Fibroblast of lung (primary cell): ENCODE data around the gene MAP3K8. TPM values are rescaled to one million over a fixed set of nuclear protein-coding genes. Genes with fewer than 3 reads are reported as not detected.
A peak's percentile ranks its signal among the peaks of the same experiment; 100 is the strongest.

Experiments used
- DNase-seq, 2 donors: peaks; one replicate each; pipeline versions ENCODE4 v3.0.0 to v3.0.0-alpha.2; 2010; ENCODE audit warnings: low read depth in 2 of 2
- H2AFZ ChIP-seq: 2 replicates; pipeline ENCODE4 v1.5.1; 2012; ENCODE audit warnings: low read length, control low read depth, inconsistent platforms
- H3K27ac ChIP-seq: 2 replicates; pipeline ENCODE4 v1.5.1; 2011; ENCODE audit warnings: low read length, control low read depth; ENCODE audit not compliant: insufficient read depth
- H3K27me3 ChIP-seq: 2 replicates; pipeline ENCODE4 v1.5.1; 2011; ENCODE audit warnings: mild to moderate bottlenecking, low read length; ENCODE audit not compliant: control insufficient read depth, insufficient read depth
- H3K36me3 ChIP-seq: 2 replicates; pipeline ENCODE4 v1.5.1; 2011; ENCODE audit warnings: low read length; ENCODE audit not compliant: control insufficient read depth, insufficient read depth
- H3K4me1 ChIP-seq: 2 replicates; pipeline ENCODE4 v1.5.1; 2011; ENCODE audit warnings: low read length; ENCODE audit not compliant: control insufficient read depth, insufficient read depth; ENCODE audit errors: extremely low read depth
- H3K4me2 ChIP-seq: 2 replicates; pipeline ENCODE4 v1.5.1; 2011; ENCODE audit warnings: low read length, control low read depth; ENCODE audit not compliant: insufficient read depth; ENCODE audit errors: extremely low read depth
- H3K4me3 ChIP-seq, 4 experiments: fragments of 200-600 bp in 1 of 4; sonication (generic) in 1 of 4; replicated peaks in 1 of 4; 2 replicates each; pipeline ENCODE4 v1.5.1; 2011 to 2016; ENCODE audit warnings: low read length in 4 of 4, low read depth in 3 of 4, mild to moderate bottlenecking in 3 of 4, control low read depth in 2 of 4, inconsistent platforms in 1 of 4, mixed read lengths in 1 of 4; ENCODE audit not compliant: insufficient read depth in 1 of 4; ENCODE audit errors: control extremely low read depth in 1 of 4
- H3K79me2 ChIP-seq: 2 replicates; pipeline ENCODE4 v1.5.1; 2012; ENCODE audit warnings: mild to moderate bottlenecking, low read length, inconsistent platforms; ENCODE audit not compliant: control insufficient read depth, insufficient read depth
- H3K9ac ChIP-seq: 2 replicates; pipeline ENCODE4 v1.5.1; 2011; ENCODE audit warnings: mild to moderate bottlenecking, low read length, control low read depth; ENCODE audit not compliant: insufficient read depth
- H3K9me3 ChIP-seq: 2 replicates; pipeline ENCODE4 v1.5.1; 2012; ENCODE audit warnings: low read depth, low read length; ENCODE audit not compliant: control insufficient read depth, insufficient read depth
- H4K20me1 ChIP-seq: 2 replicates; pipeline ENCODE4 v1.5.1; 2011; ENCODE audit warnings: low read length; ENCODE audit not compliant: control insufficient read depth, insufficient read depth; ENCODE audit errors: extremely low read depth
- EZH2 ChIP-seq: IDR thresholded peaks from 2 replicates; pipeline ENCODE4 v1.5.1; 2012; ENCODE audit warnings: low read length, control low read depth, mild to moderate bottlenecking; ENCODE audit errors: missing control alignments
- polyA plus RNA-seq, 2 donors: library from polyadenylated mRNA; depleted of rRNA in 1 of 2; stranded (reverse) in 1 of 2; unstranded in 1 of 2; fragments of >200 nt; gene quantifications; 2 replicates each; pipeline ENCODE4 v1.2.1, GENCODE V29; 2011 to 2012; ENCODE audit warnings: missing spikeins in 1 of 2
- total RNA-seq: library from RNA; depleted of rRNA; stranded (reverse); fragments of >200 nt; gene quantifications from 2 replicates; pipeline ENCODE4 v1.2.1, GENCODE V29; 2014
- TF ChIP-seq, protein P1 (sequence below), 2 donors: IDR thresholded peaks in 1 of 2; conservative IDR thresholded peaks in 1 of 2; 1 replicate in 1 of 2; 2 replicates in 1 of 2; pipeline ENCODE4 v1.5.1; 2011 to 2012; ENCODE audit warnings: low read length in 2 of 2, control low read depth in 1 of 2, inconsistent platforms in 1 of 2, low read depth in 1 of 2, mild to moderate bottlenecking in 1 of 2

Gene MAP3K8
- total and polyA plus RNA-seq, 2 donors (not counting 1 experiment from before 2014, with no cell fraction given) = 20.0 to 52.6 TPM

GRCh38 chr10:30412901-30413300 is 21.1 kb upstream of the MAP3K8 start:
- no peaks in the 10 kb centered on the region for H3K27me3 ChIP-seq
- H3K4me1 ChIP-seq = no peaks in the 10 kb centered on the region
- no peaks in the 10 kb centered on the region for H3K79me2 ChIP-seq
- H3K9ac ChIP-seq = no peak overlapping the region
- TF ChIP-seq, protein P1, sequence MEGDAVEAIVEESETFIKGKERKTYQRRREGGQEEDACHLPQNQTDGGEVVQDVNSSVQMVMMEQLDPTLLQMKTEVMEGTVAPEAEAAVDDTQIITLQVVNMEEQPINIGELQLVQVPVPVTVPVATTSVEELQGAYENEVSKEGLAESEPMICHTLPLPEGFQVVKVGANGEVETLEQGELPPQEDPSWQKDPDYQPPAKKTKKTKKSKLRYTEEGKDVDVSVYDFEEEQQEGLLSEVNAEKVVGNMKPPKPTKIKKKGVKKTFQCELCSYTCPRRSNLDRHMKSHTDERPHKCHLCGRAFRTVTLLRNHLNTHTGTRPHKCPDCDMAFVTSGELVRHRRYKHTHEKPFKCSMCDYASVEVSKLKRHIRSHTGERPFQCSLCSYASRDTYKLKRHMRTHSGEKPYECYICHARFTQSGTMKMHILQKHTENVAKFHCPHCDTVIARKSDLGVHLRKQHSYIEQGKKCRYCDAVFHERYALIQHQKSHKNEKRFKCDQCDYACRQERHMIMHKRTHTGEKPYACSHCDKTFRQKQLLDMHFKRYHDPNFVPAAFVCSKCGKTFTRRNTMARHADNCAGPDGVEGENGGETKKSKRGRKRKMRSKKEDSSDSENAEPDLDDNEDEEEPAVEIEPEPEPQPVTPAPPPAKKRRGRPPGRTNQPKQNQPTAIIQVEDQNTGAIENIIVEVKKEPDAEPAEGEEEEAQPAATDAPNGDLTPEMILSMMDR (conservative IDR thresholded peaks at IDR 0.05 in 1 of 2, IDR thresholded peaks at IDR 0.05 in 1 of 2; ENCODE audit: low read depth in 1 of 2, low read length in 2 of 2) = no peak
- TF ChIP-seq EZH2 = no peak
- no peaks in the 10 kb centered on the region for H3K36me3 ChIP-seq
- H3K9me3 ChIP-seq = no peaks in the 10 kb centered on the region
- no peak overlapping the region for H3K4me2 ChIP-seq
- DNase-seq = no peak
- no peak overlapping the region for H3K27ac ChIP-seq
- H4K20me1 ChIP-seq = no peaks in the 10 kb centered on the region
- H2AFZ ChIP-seq = no peak overlapping the region
- H3K4me3 ChIP-seq = no peak overlapping the region

GRCh38 chr10:30413996-30414576 is 19.9 kb upstream of the MAP3K8 start:
- DNase-seq = peak; percentile 47 to 84

GRCh38 chr10:30415593-30415992 is 18.4 kb upstream of the MAP3K8 start:
- Histone ChIP-seq H3K27ac (no peak overlapping the region), H3K36me3 (no peaks in the 10 kb centered on the region), H3K4me3 (no peak overlapping the region), H3K4me1 (no peaks in the 10 kb centered on the region), H3K27me3 (no peaks in the 10 kb centered on the region), H3K79me2 (no peaks in the 10 kb centered on the region), H3K9me3 (no peaks in the 10 kb centered on the region), H3K9ac (no peak overlapping the region), H4K20me1 (no peaks in the 10 kb centered on the region), H3K4me2 (no peak overlapping the region), H2AFZ (no peak overlapping the region)
- no peak for TF ChIP-seq EZH2
- TF ChIP-seq, protein P1 (conservative IDR thresholded peaks at IDR 0.05 in 1 of 2, IDR thresholded peaks at IDR 0.05 in 1 of 2; ENCODE audit: low read depth in 1 of 2, low read length in 2 of 2) = no peak
- no peak for DNase-seq

More at GRCh38 chr10:30413996-30414576, 19.9 kb upstream of the MAP3K8 start:
- Histone ChIP-seq H3K4me2 (no peak overlapping the region), H3K79me2 (no peaks in the 10 kb centered on the region), H3K9ac (no peak overlapping the region), H3K36me3 (no peaks in the 10 kb centered on the region), H3K9me3 (no peaks in the 10 kb centered on the region), H3K27ac (no peak overlapping the region), H3K27me3 (no peaks in the 10 kb centered on the region), H3K4me3 (no peak overlapping the region), H3K4me1 (no peaks in the 10 kb centered on the region), H4K20me1 (no peaks in the 10 kb centered on the region), H2AFZ (no peak overlapping the region)
- TF ChIP-seq EZH2 = no peak
- TF ChIP-seq, protein P1 (conservative IDR thresholded peaks at IDR 0.05 in 1 of 2, IDR thresholded peaks at IDR 0.05 in 1 of 2; ENCODE audit: low read depth in 1 of 2, low read length in 2 of 2) = peak; percentile 78 to 91
